ENCODE data around the gene TNRC18.

DNA sequence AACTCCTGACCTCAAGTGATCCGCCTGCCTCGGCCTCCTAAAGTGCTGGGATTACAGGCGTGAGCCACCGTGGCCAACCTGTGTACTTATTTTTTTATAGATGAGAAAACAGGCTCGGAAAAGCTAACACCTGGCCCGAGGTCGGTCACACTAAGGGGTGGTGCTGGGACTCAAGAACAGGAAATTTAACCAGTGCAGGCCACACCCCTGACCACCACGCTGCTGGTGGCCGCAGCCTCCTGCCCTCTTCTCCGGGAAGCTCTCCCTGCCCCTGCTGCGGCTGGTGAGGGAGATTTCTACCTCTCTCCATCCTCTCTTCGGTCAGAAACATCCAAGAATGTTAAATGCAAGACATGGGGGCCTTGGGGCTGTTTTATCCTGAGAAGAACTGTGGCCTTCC is 63.2 kb downstream of the TNRC18 start:
- TF ChIP-seq, protein P1, sequence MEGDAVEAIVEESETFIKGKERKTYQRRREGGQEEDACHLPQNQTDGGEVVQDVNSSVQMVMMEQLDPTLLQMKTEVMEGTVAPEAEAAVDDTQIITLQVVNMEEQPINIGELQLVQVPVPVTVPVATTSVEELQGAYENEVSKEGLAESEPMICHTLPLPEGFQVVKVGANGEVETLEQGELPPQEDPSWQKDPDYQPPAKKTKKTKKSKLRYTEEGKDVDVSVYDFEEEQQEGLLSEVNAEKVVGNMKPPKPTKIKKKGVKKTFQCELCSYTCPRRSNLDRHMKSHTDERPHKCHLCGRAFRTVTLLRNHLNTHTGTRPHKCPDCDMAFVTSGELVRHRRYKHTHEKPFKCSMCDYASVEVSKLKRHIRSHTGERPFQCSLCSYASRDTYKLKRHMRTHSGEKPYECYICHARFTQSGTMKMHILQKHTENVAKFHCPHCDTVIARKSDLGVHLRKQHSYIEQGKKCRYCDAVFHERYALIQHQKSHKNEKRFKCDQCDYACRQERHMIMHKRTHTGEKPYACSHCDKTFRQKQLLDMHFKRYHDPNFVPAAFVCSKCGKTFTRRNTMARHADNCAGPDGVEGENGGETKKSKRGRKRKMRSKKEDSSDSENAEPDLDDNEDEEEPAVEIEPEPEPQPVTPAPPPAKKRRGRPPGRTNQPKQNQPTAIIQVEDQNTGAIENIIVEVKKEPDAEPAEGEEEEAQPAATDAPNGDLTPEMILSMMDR (IDR thresholded peaks at IDR 0.05; ENCODE audit: low read depth, low read length, missing input control) = no peak
- TF ChIP-seq, protein P2, sequence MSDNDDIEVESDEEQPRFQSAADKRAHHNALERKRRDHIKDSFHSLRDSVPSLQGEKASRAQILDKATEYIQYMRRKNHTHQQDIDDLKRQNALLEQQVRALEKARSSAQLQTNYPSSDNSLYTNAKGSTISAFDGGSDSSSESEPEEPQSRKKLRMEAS (IDR thresholded peaks at IDR 0.05) = no peak
- no peak for TF ChIP-seq HNF4A (conservative IDR thresholded peaks at IDR 0.05)
- no peak for TF ChIP-seq TAF1 (conservative IDR thresholded peaks at IDR 0.05)
- TF ChIP-seq YY1 (IDR thresholded peaks at IDR 0.05) = no peak
- TF ChIP-seq, protein P3, sequence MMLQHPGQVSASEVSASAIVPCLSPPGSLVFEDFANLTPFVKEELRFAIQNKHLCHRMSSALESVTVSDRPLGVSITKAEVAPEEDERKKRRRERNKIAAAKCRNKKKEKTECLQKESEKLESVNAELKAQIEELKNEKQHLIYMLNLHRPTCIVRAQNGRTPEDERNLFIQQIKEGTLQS (IDR thresholded peaks at IDR 0.05) = no peak
- TF ChIP-seq RXRA (IDR thresholded peaks at IDR 0.05) = no peak
- no peak for TF ChIP-seq RAD21 (IDR thresholded peaks at IDR 0.05)
- TF ChIP-seq GABPA (IDR thresholded peaks at IDR 0.05 in 1 of 2, conservative IDR thresholded peaks at IDR 0.05 in 1 of 2) = no peak
- TF ChIP-seq, protein P4, sequence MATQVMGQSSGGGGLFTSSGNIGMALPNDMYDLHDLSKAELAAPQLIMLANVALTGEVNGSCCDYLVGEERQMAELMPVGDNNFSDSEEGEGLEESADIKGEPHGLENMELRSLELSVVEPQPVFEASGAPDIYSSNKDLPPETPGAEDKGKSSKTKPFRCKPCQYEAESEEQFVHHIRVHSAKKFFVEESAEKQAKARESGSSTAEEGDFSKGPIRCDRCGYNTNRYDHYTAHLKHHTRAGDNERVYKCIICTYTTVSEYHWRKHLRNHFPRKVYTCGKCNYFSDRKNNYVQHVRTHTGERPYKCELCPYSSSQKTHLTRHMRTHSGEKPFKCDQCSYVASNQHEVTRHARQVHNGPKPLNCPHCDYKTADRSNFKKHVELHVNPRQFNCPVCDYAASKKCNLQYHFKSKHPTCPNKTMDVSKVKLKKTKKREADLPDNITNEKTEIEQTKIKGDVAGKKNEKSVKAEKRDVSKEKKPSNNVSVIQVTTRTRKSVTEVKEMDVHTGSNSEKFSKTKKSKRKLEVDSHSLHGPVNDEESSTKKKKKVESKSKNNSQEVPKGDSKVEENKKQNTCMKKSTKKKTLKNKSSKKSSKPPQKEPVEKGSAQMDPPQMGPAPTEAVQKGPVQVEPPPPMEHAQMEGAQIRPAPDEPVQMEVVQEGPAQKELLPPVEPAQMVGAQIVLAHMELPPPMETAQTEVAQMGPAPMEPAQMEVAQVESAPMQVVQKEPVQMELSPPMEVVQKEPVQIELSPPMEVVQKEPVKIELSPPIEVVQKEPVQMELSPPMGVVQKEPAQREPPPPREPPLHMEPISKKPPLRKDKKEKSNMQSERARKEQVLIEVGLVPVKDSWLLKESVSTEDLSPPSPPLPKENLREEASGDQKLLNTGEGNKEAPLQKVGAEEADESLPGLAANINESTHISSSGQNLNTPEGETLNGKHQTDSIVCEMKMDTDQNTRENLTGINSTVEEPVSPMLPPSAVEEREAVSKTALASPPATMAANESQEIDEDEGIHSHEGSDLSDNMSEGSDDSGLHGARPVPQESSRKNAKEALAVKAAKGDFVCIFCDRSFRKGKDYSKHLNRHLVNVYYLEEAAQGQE (IDR thresholded peaks at IDR 0.05) = no peak
- TF ChIP-seq SP1 (IDR thresholded peaks at IDR 0.05) = no peak
- TF ChIP-seq JUND (IDR thresholded peaks at IDR 0.05) = no peak

All from liver (tissue), 3 donors.